ENCODE results near the gene ABCB9.
A peak's percentile ranks its signal among the peaks of the same experiment; 100 is the strongest.

ABCB9 gene

DNA sequence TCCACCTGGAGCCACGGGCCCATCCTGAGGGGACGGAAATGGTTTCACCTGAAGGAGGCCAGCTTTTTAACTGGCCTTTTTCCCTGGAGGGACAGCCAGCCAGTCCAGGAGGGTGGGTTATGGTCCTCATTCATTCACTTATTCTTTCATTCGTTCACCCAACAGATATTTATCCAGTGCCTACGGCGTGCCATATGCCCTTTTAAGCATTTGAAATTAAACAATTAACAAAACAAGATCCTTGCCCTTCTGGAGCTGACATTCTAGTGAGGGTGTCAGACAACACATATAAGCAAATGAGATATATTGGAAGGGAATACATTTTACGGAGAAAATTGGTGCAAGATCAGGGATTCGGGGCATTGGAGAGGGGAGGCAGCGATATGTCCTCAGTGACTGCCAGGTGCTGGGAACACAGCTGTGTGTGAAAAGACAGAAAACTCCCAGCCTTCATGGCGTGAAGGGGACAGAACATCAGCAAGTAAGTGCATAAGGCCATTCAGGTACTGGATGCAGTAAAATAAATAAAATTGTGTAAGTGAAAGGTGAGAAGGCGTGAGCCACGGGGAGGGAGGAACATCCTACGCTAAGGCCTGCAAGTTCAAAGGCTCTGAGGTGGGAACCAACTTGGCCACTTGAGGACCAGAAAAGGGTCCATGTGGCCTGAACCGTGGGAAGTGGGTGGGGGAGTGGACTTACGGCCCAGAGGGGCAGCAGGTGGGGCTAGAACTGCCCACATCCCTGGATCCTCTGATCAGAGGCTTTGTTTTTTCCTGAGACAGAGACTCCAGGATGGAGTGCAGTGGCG lies 684 bp upstream of the ABCB9 start:
- no peak for DNase-seq
- Mint-ChIP-seq H3K4me3 (no peak overlapping the region), H3K4me1 (ENCODE audit: low read depth) (peaks cover 7% of the 10 kb centered on the region), H3K27me3 (no peaks in the 10 kb centered on the region), H3K27ac (no peak overlapping the region), H3K9me3 (no peaks in the 10 kb centered on the region), H3K36me3 (ENCODE audit: low read depth) (no peaks in the 10 kb centered on the region)

GRCh38 chr12:122965321-122965751 lies 927 bp downstream of the ABCB9 start:
- Mint-ChIP-seq H3K4me3 (peak overlapping the region; percentile 66), H3K9me3 (no peaks in the 10 kb centered on the region), H3K27ac (no peak overlapping the region), H3K27me3 (no peaks in the 10 kb centered on the region), H3K4me1 (ENCODE audit: low read depth) (peaks cover 7% of the 10 kb centered on the region), H3K36me3 (ENCODE audit: low read depth) (no peaks in the 10 kb centered on the region)
- peak; percentile 32 for DNase-seq

- H3K36me3 Mint-ChIP-seq (ENCODE audit: low read depth) = no peaks in the 10 kb centered on the region
- no peaks in the 10 kb centered on the region for H3K9me3 Mint-ChIP-seq
- no peaks in the 10 kb centered on the region for H3K27me3 Mint-ChIP-seq
- H3K4me1 Mint-ChIP-seq (ENCODE audit: low read depth) = peaks cover 7% of the 10 kb centered on the region
- H3K4me3 Mint-ChIP-seq = peak overlapping the region; percentile 51
- DNase-seq = no peak
- no peak overlapping the region for H3K27ac Mint-ChIP-seq
Observed at GRCh38 chr12:122964439-122965257, 1.6 kb downstream of the ABCB9 start.

GRCh38 chr12:122963941-122964265 lies 2.4 kb downstream of the ABCB9 start:
- H3K4me1 Mint-ChIP-seq (ENCODE audit: low read depth) = peaks cover 7% of the 10 kb centered on the region
- no peak for DNase-seq
- H3K27me3 Mint-ChIP-seq = no peaks in the 10 kb centered on the region
- H3K4me3 Mint-ChIP-seq = no peak overlapping the region
- H3K27ac Mint-ChIP-seq = no peak overlapping the region
- H3K9me3 Mint-ChIP-seq = no peaks in the 10 kb centered on the region
- no peaks in the 10 kb centered on the region for H3K36me3 Mint-ChIP-seq (ENCODE audit: low read depth)

DNA sequence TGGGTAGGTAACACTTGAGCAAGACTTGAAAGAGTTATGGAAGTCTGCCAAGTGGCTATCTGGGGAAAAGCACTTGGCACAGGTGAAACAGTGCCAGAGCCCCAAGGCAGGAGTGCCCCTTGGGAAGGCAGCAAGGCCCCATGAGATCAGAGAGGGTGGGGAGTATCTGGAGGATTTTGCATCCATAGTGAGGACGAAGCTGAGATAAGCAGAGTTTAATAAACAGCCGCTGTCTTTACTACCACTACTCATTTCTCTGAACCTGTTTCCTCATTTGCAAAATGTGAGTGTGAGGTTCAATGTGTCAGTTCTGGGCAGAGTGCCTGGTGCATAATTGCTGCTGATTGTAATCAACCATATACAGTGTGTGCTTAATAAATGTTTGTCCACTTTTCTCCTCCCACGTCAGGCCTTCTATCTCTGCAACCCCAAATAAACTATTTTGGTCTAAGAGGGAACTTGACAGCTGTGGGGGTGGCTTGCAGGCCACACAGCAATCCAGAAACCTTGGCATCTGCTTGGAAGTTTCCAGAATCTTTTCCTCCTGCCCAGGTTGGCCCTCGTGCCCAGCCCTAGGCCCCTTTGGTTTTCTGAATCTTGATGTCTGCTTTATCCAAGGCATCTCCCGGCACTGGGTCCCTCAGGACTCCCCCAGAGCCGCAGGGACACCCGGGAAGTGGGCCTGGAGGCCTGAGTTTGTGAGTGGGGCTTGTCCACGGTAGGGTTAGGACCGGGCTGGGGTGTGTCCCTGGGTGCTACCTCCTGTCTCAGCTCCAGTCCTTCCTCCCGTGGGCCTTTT lies 4.5 kb downstream of the ABCB9 start:
- H3K9me3 Mint-ChIP-seq = no peaks in the 10 kb centered on the region
- peaks cover 6% of the 10 kb centered on the region for H3K4me1 Mint-ChIP-seq (ENCODE audit: low read depth)
- no peak overlapping the region for H3K27ac Mint-ChIP-seq
- H3K27me3 Mint-ChIP-seq = no peaks in the 10 kb centered on the region
- peaks cover 1% of the 10 kb centered on the region for H3K36me3 Mint-ChIP-seq (ENCODE audit: low read depth)
- no peak for DNase-seq
- H3K4me3 Mint-ChIP-seq = no peak overlapping the region

GRCh38 chr12:122960193-122960569 lies 6.1 kb downstream of the ABCB9 start:
- Mint-ChIP-seq H3K4me3 (no peak overlapping the region), H3K36me3 (ENCODE audit: low read depth) (peaks cover 1% of the 10 kb centered on the region), H3K27ac (no peak overlapping the region), H3K27me3 (no peaks in the 10 kb centered on the region), H3K9me3 (no peaks in the 10 kb centered on the region), H3K4me1 (ENCODE audit: low read depth) (peaks cover 4% of the 10 kb centered on the region)
- no peak for DNase-seq

- H3K4me3 Mint-ChIP-seq = no peak overlapping the region
Observed at GRCh38 chr12:122959566-122960192, 6.6 kb downstream of the ABCB9 start.

DNA sequence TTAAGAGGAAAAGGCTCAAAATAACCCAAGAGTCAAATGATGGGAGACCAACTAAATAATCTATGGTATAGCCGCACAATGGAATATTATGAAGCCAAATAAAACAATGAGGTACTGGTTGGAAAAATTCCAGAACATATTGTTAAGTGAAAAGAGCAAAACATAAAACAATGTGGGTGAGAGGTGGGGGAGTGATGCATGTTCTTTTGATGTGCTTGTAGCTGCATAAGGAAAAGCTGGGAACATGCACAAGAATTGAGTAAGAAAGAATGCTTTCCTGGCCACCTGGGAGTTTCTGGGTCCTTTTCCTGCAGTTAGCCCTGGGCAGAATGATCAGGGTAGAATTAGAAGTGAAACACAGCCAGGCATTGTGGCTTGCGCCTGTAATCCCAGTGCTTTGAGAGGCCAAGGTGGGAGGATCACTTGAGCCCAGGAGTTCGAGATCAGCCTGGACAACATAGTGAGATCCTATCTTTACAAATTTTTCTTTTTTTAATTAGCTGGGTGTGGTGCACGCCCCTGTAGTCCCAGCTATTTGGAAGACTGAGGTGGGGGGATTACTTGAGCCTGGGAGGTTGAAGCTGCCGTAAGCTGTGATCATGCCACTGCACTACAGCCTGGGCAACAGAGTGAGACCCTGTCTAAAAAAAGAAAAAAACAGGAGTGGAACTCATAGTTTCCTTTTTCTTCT lies 7.9 kb downstream of the ABCB9 start:
- no peaks in the 10 kb centered on the region for H3K9me3 Mint-ChIP-seq
- no peak for DNase-seq
- H3K4me1 Mint-ChIP-seq (ENCODE audit: low read depth) = no peaks in the 10 kb centered on the region
- no peaks in the 10 kb centered on the region for H3K27me3 Mint-ChIP-seq
- no peak overlapping the region for H3K4me3 Mint-ChIP-seq
- peaks cover 1% of the 10 kb centered on the region for H3K36me3 Mint-ChIP-seq (ENCODE audit: low read depth)
- no peak overlapping the region for H3K27ac Mint-ChIP-seq

More at GRCh38 chr12:122959566-122960192, 6.6 kb downstream of the ABCB9 start:
- no peak overlapping the region for H3K27ac Mint-ChIP-seq
- H3K27me3 Mint-ChIP-seq = no peaks in the 10 kb centered on the region
- H3K4me1 Mint-ChIP-seq (ENCODE audit: low read depth) = peaks cover under 1% of the 10 kb centered on the region
- DNase-seq = no peak
- no peaks in the 10 kb centered on the region for H3K9me3 Mint-ChIP-seq
- peaks cover 1% of the 10 kb centered on the region for H3K36me3 Mint-ChIP-seq (ENCODE audit: low read depth)

- DNase-seq = no peak
- Mint-ChIP-seq H3K27ac (no peak overlapping the region), H3K36me3 (ENCODE audit: low read depth) (peaks cover 1% of the 10 kb centered on the region), H3K27me3 (no peaks in the 10 kb centered on the region), H3K4me1 (ENCODE audit: low read depth) (peaks cover 8% of the 10 kb centered on the region), H3K4me3 (no peak overlapping the region), H3K9me3 (no peaks in the 10 kb centered on the region)
Observed at GRCh38 chr12:122956035-122956434, 10.2 kb downstream of the ABCB9 start.

DNA sequence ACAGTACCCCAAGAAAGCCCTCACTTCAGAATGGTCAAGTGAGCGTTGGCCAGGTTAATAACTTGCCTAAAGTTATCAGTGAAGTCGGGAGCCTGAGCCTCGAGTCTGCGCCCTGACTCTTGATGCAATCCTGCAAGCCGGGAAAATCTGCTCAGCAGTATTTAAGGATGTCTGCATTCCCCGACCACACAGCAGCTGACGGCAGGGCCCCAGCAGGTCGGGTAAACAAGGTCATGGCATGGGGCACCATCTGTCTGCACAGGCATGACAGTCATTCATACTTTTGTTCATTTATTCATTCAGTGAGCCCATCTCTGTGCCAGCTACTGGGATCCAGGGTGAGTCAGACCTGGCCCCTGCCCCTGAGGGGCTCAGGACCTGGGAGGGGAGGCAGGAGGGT lies 11.1 kb downstream of the ABCB9 start:
- Mint-ChIP-seq H3K4me1 (ENCODE audit: low read depth) (peaks cover 8% of the 10 kb centered on the region), H3K9me3 (no peaks in the 10 kb centered on the region), H3K36me3 (ENCODE audit: low read depth) (peaks cover 1% of the 10 kb centered on the region), H3K4me3 (no peak overlapping the region), H3K27ac (no peak overlapping the region), H3K27me3 (no peaks in the 10 kb centered on the region)
- no peak for DNase-seq

- Mint-ChIP-seq H3K27me3 (no peaks in the 10 kb centered on the region), H3K4me1 (ENCODE audit: low read depth) (peaks cover 17% of the 10 kb centered on the region), H3K27ac (no peak overlapping the region), H3K4me3 (no peak overlapping the region), H3K36me3 (ENCODE audit: low read depth) (no peaks in the 10 kb centered on the region), H3K9me3 (no peaks in the 10 kb centered on the region)
- peak; percentile 84 for DNase-seq
Observed at GRCh38 chr12:122951979-122952892, 14.0 kb downstream of the ABCB9 start.

- Mint-ChIP-seq H3K27ac (no peak overlapping the region), H3K4me1 (ENCODE audit: low read depth) (peaks cover 25% of the 10 kb centered on the region), H3K4me3 (no peak overlapping the region), H3K27me3 (no peaks in the 10 kb centered on the region), H3K9me3 (no peaks in the 10 kb centered on the region), H3K36me3 (ENCODE audit: low read depth) (no peaks in the 10 kb centered on the region)
- no peak for DNase-seq
Observed at GRCh38 chr12:122951406-122951805, 14.9 kb downstream of the ABCB9 start.

Data from activated T-cell treated with anti-CD3 and anti-CD28 coated beads, Interleukin-2, amount 50 U/mL, for 24 hours (primary cell).